Inflammatory macrophage treated with lipopolysaccharide for 1 hour (primary cell): ENCODE results near the gene RASA1.
"Not testable (repeated sequence)": the region's sequence is repeated elsewhere in the genome, so short reads cannot be mapped to it uniquely, and the experiment has no call there.

Experiments used
- DNase-seq, 2 donors: peaks; one replicate each; pipeline ENCODE4 v3.0.0-alpha.2; 2020 to 2022

The RASA1 gene

DNA sequence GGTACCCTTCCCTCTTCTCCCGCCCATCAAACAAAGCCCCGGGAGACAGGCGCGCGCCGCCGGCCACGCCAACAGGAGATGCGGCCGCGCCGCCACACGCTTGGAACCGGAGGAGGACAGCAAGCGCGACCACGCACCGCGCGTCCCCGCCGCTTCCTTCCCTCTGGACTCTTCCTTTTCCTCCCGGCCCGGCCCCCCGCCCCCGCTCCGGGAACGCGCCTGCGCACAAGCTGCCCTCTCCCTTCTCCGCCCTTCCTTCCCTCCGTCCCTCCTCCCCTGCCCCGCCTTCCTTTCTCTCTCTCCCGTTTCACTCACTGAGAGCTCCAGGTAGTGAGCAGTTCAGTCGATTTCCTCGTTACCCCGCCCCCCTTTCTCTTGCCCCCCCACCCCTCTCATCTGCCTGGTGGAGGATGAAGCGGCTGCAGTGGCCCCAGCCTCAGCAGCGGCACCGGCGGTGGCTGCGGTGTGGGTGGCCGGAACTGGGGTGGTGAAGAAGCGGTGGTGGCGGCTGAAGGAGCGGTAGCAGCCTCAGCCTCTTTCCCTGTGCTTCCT lies at the start of gene RASA1:
Gene RASA1, plus strand, starts transcription at position 310 of the 552 bp plus-strand sequence. CDS start 569 bp downstream, outside the sequence.
- peak; percentile 90 to 95 for DNase-seq

DNA sequence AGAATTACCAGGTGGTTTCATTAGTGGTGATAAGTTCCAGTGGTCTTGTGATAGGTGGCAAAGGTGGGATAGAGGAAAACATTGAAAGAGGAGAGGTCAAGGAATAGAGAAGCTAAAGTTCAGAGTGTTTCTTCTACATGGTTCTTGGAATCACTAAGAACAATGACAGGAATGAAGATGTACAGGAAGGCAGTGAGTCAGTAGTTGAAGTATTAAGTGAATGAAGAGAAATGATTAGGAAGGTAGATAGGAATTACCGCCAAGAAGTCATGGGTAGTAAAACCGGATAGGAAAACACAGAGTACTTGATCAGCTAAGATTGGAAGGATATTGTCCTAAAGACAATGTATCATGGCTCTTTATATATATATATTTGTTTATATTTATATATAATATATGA lies 37.9 kb upstream of the RASA1 start:
- DNase-seq, result no peak

DNA sequence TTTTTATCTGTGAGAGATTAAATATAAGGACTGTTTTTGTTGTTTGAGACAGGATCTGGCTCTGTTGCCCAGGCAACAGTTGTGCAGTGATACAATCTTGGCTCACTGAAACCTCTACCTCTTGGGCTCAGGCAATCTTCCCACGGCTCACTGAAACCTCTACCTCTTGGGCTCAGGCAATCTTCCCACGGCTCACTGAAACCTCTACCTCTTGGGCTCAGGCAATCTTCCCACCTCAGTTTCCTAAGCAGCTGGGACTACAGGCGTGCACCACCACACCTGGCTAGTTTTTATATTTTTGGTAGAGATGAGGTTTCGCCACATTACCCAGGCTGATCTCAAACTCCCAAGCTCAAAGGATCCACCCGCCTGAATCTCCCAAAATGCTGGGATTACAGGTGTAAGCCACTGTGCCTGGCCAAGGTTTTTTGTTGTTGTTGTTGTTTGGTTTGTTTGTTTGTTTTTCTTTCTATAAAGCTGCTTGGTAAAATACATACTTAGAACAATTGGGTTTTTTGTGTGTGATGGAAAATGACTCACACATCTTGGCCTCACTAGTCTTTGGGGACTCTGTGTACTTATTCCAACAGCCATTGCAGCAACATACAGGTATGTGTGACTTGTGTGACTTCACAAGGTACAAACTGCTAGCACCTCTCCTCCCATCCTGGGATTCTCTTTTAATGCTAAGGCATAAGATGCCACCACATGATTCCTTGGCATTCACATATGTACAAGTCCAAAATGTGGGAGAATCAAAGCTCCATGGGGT lies 36.5 kb upstream of the RASA1 start:
- no peak for DNase-seq

DNA sequence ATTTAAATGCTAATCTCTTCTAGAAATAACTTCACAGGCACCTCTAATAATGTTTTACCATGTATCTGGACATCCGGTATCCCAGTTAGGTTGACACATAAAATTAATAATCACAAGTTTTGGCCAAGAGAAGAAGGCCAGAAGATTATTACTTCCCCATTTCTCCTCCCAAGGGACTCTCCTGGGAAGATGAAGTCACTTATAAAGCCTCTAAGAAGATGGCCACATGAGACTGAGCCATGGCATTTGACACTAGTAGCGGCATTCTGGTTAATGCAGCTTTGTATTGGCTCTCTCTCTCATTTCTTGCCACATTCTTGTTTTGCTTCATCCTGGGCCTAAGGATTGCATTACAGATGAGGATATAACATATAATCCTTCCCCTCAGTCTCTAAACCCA lies 34.5 kb upstream of the RASA1 start:
- DNase-seq, result peak; percentile 43 to 91

DNA sequence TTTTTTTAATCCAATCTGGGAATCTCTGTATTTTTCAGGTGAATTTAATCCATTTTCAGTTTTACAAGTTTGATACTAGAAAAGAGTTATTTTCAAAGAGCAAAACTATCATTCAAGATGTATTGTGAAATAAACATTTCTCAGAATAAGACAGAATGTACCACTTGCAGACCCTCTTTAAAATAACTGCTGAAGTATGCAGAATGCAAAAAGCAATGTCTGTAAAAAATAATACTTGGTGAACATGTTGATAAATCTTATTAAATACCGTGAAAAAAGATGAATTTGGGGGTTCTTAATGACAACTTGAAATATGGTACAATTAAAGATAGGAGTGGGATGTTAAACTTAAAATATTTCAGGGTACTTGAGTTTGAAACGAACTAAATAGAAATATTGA lies 26.1 kb upstream of the RASA1 start:
- DNase-seq, result no peak

DNA sequence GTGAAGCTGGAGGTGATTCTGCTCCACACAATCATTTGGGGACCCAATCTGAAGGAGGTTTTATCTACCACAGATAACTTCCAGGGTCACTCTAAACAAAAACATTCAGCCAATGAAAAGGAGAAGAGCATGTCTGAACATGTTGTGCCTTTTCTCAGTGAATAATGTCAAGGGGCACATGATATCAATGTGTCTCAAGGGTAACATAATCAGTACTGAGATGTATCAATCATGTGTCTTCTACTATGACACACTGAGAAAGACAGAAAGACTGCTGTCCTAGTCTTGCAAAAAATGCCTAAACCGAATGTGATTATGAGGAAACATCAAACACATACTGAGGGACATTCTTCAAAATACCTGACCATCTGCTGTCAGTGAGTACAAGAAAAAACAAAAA lies 25.4 kb upstream of the RASA1 start:
- DNase-seq, result peak in 1 of 2 donors; percentile 46

DNA sequence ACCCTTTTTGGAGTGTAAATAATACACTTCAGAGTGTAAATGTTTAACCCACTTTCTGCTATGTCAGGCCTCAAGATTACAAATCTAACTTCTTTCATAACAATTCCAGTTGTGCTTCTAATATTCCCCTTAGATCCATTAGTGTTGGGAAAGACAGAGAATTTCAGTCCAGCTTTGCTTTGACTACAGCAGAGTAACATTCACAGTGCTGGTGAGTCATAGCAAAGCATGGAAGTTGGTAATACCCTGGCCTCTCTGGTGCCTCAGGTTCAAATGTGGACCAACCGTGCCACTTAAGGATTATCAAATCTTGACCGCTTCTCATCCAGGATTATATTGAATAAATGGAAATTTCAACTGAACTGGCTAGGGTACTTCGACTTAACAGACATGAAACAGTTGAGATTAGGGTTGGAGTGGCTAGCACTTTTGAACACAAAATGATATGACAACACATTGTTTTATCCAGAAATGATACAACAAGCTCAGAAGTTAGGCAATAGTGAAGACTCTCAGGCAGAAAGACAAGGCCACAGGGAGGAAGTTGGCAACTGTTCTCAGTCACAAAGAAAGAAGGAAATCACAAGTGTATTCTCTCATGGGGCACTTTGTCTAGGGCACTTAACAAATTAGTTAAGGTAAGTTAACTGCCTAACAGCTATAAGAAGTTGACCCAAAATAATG lies 24.4 kb upstream of the RASA1 start:
- peak; percentile 84 to 97 for DNase-seq

DNA sequence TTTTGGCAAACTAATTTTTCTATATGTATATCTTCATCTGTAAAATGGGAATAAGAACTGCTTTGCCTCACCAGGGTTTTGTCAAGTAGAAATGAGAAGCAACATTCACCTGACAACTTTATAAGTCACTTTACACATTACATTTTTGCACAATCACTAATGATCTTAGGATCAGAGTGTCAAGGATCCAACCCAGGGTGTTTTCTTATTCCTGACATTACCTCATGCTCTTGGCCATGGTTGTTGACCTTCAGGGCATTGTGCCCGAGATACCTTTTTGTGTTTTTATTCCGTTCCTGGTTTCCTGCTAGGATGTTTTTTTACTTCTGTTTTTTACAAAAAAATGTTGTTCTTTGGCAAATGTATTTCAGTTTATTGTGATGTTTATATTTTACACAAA lies 22.2 kb upstream of the RASA1 start:
- DNase-seq, result no peak

DNA sequence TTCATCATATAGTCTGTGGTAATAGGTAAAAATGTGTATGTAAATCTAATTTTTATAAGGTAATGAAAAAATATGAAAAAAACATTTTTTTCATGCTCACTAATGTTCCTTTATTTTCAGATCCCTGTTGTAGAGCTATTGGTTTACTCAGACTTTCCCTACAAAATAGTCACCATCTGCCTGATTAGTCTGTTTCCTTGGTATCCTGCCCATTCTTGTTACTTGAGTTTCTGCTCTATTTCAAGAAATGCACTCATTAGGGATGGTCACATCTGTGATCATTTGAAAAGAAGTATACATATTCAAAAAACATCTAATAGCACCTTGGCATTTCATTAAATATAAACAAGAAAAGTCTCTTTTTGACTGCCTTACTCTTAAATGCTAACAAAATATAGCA lies 21.6 kb upstream of the RASA1 start:
- DNase-seq, result no peak

DNA sequence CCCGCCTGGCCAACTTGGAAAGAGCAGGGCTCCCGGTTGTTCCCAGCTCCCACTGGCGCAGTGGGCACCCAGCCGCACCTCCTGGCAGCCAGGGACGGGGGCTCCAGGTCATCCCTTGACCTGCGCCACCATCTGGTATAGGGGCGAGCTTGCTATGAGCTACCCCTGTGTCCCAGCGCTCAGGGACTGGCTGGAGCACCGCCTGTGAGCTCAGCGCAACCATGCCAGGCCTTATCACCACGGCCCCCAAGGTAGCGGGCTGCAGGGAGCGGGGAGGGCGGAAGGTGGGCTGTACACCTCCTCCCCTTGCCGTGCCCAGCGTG lies 15.4 kb upstream of the RASA1 start:
- DNase-seq, result no peak

DNA sequence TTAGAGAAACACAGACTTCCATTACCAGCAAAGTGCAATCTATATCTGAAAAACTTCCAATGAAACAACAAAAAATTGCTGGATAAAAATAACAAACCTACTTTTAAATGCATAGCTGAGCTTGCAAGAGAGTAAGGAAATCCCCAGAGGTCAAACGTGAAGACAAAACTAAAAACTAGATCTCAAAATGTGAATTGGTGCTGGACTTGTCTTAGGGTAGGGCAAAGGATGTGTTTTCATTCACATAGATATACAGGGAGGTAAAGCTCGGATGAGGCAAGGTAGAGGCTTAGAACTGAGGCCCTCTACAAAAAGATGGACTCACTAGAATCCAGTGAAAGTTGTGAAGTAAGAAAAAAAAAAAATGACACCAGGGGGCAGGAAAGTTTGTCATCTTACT lies 13.6 kb upstream of the RASA1 start:
- DNase-seq, result no peak

DNA sequence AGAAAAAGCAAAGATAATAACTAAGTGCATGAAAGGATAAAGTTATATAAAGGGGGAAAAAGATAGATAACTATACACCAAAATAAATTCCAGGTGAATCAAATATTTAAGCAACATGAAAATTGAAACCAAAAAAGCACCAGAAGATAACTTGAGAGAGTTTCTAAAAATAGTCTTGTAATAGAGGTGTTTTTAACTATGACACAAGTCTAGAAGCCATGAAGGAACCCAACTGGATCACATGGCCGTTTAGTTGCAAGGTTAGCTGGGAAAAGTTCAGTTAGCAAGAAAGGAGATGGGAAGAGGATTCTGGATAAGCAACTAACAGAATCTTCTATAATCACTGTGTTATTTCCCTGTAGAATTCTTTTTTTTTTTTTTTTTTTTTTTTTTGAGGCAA lies 9.2 kb upstream of the RASA1 start:
- DNase-seq, result no peak

DNA sequence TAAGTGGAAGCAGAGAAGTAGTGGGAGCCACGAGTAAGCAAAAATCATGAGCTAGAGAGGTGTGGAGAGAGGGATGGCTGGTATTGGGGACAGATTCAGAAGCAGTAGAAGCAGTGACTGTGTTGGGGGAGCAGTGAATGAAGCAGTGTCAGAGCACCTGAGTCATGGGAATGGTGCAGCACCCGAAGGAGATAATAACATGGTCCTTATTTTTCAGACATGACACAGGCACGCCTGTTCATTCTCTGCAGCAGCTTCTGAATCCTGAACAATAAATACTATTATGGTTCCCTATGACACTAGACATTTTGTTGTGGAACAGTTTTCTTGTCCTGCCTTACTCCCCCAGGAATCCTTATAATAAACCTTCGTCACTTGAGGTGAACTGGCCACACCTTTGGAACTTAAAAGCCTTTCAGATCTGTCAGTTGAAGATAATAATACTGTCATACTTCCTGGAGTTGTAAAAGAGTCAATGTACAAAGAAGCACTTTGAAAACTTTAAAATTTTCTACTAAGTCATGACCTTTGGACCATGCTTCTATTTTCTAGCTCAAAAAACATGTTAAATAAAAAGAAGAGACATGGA lies 7.0 kb upstream of the RASA1 start:
- DNase-seq, result no peak

DNA sequence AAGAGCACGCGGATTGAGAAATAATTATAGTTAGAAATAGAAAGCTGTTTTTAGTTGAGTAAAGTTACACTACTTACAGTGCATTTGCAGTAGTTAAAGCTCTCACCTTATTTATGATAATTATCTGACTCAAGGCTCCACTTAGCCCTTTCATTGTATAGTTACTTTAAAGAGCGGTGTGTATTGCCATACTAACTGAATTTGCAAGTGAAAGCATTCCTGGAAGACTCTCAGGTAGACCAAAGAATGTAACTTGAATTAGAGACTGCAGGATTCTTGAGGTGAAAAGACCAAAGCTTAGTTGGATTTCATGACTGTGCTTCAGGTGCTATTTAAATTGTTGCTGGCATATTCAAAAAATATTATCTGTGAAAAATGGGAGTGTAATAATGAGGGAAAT lies 4.2 kb upstream of the RASA1 start:
- DNase-seq, result no peak

DNA sequence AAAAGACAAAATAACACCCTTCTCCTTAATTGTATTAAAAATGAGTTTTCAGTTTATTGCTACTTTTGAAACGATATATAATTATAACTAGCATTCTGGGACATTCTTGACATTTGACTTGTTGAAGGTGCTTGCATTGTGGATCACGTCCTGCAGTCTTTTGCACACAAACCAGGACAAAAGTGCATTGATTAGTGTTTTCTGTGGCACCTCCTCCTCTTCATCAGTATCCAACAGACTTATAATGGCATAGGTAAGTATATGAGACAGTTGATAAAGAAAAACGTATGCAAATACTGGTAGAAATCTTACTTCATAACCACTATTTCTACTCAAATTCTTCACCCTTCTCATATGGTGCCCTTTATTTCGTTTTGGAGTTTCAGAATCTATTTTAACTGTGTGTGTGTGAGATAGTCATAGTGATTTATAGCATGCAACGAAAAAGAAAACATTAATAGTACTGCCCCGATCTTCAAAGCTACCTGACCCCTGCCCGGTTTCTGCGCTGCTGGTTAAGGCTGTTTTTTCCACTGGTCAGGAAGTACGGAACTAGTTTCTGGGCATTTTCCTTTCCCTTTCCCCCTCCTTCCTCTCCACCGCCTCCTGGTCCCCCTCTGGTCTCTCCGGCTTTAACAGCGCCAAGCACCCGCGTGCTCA lies 639 bp upstream of the RASA1 start:
- no peak for DNase-seq

DNA sequence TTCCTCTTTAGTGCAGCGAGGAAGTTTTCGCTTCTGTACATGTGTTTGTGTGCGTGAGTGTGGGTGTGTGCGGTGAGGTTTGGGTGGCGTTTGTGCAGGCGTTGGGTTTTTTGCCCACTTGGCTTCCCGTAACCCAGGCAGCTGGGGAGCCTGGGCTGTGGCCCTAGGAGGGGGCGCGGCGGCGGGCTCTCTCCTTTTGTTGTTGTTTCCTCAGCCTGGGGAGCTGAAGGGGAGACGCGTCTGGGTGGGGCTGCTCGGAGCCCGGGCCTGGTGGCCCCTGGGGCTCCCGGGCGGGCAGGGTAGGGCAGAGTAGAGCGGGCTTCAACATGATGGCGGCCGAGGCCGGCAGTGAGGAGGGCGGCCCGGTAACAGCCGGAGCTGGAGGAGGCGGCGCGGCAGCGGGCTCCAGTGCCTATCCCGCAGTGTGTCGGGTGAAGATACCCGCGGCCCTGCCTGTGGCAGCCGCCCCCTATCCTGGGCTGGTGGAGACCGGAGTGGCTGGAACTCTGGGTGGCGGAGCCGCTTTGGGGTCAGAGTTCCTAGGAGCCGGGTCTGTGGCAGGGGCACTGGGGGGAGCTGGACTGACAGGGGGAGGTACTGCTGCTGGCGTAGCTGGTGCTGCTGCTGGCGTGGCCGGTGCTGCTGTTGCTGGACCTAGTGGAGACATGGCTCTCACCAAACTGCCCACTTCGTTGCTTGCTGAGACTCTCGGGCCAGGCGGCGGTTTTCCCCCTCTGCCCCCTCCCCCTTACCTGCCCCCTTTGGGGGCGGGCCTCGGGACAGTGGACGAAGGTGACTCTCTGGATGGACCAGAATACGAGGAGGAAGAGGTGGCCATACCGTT lies 665 bp downstream of the RASA1 start:
- DNase-seq, result peak; percentile 73 to 75

DNA sequence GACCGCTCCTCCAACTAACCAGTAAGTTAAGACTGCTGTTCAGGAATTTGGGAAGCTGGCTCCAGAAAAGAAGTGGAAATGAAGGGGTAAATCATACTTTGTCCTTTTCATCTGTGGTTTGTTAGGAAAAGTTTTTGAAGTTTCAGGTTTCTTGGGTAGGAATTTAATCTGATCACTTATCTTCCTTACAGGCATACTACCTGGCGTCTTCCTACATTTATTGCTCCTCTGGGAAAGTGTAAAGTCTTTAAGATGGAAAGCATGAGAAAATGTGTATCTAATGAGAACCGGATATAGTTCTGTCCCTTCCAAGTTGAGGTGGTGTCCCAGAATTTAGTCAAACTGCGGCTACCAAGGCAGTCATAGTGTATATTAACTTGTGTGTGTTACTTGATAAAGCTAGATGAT lies 1.3 kb downstream of the RASA1 start:
- no peak for DNase-seq

DNA sequence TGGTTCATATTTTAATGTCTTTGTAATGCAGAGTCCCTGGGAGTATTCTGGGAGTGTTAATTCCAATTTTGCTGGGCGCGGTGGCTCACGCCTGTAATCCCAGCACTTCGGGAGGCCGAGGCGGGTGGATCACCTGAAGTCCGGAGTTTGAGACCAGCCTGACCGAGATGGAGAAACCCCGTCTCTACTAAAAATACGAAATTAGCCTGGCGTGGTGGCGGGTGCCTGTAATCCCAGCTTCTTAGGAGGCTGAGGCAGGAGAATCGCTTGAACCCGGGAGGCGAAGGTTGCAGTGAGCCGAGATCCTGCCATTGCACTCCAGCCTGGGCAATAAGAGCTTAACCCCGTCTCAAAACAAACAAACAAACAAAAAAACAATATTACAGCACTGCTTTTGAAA lies 3.2 kb downstream of the RASA1 start:
- not testable (repeated sequence) for DNase-seq

DNA sequence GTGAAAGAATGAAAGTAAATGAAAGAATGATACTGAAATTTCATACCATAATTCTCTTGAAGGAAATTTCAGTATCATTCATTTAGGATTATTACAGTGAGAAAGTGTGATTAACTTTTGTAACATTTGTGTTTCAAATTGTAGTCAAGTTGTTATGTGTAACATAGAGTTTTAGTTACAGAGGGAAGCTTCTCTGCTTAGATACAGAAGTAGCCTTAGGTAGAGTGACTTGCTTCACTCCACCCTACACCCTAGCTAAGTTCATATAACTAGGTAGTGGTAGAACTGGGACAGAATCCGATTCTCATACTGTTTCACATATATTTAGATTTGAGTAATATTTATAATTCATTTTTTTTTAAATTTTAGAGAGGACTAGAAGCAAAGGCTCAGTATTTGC lies 9.0 kb downstream of the RASA1 start:
- no peak for DNase-seq

DNA sequence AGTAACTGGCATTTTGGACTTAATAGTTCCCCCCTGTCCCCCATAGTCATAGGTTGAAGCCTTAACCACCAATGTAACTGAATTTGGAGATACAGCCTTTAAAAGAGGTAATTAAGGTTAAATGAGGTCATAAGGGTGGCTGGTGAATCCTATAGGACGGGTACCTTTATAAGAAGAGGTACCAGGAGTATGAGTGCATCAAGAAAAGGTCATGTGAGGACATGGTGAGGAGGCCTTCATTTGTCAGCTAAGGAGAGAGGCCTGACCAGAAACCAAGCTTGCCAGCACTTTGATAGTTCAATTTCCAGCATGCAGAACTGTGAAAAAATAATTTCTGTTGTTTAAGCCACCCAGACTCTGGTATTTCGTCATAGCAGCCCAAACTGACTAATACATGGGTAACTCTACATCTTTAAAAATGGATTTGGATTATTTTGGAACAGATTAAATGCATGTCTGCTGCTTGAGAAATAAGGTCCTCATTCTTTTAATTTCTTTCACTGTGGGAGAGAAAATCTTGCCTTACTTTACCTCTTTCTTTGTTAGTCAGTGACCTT lies 9.7 kb downstream of the RASA1 start:
- DNase-seq, result peak in 1 of 2 donors; percentile 22

DNA sequence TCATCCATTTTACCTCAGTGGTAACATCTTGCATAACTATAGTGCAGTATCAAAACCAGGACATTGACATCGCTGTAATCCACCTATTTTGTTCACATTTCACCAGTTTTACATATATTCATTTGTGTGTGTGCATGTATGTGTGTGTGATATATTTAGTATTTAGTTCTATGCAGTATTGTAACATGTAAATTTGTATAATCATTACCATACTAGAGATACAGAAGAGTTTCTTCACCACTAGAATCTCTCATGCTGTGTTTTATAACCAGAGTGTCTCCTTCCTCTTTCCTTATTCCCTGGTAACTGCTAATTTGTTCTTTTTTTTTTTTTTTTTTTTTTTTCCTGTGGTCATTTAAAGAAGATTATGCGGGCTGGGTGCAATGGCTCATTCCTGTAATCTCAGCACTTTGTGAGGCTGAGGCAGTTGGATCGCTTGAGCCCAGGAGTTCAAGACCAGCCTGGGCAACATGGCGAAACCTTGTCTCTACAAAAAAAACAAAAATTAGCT lies 11.0 kb downstream of the RASA1 start:
- DNase-seq, result no peak

DNA sequence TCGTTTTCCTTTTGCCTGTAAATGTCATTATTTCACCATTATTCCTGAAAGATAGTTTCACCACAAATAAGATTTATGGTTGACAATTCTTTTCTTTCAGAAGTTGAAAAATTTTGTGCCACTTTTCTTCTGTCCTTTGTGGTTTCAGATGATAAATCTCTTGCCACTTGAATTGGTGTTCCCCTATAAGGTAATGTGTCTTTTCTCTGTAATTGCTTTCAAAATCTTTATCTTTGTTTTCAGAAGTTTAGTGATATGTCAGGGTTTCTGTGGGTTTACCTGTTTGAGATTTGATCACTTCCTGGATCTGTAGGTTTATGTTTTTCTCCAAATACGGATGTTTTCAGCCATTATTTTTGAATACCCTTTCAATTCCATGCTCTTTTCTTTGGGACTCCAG lies 14.6 kb downstream of the RASA1 start:
- DNase-seq, result no peak
